GM18909 (cell line): Measurements from ENCODE around the gene AP5Z1.

Experiments used
- ATAC-seq: cut with Tn5 transposase; IDR thresholded peaks from one replicate; pipeline ENCODE4 v1.9.1; 2021; ENCODE audit warnings: mild to moderate bottlenecking; ENCODE audit not compliant: unreplicated experiment, poor library complexity

The AP5Z1 gene

GRCh38 chr7:4835398-4836205 lies 60.2 kb downstream of the AP5Z1 start:
- no peak for ATAC-seq

- no peak for ATAC-seq
Observed at GRCh38 chr7:4836206-4836661, 60.8 kb downstream of the AP5Z1 start.

- no peak for ATAC-seq
Observed at GRCh38 chr7:4837041-4837802, 61.8 kb downstream of the AP5Z1 start.

- ATAC-seq, result no peak
Observed at GRCh38 chr7:4837803-4838625, 62.6 kb downstream of the AP5Z1 start.

- no peak for ATAC-seq
Observed at GRCh38 chr7:4838626-4839334, 63.4 kb downstream of the AP5Z1 start.

- ATAC-seq, result no peak
Observed at GRCh38 chr7:4840079-4840501, 64.7 kb downstream of the AP5Z1 start.
